ENCODE results near the gene ZDHHC11.
"Not testable (repeated sequence)": the region's sequence is repeated elsewhere in the genome, so short reads cannot be mapped to it uniquely, and the experiment has no call there.

The ZDHHC11 gene

GRCh38 chr5:749101-749670, 101.6 kb downstream of the ZDHHC11 start:
- DNase-seq (ENCODE audit: low read depth): no peak
- no peak overlapping the region for H3K4me3 ChIP-seq (ENCODE audit: low read depth, low read length)

GRCh38 chr5:748011-748980, 102.5 kb downstream of the ZDHHC11 start:
- H3K4me3 ChIP-seq (ENCODE audit: low read depth, low read length); DNase-seq (ENCODE audit: low read depth): not testable (repeated sequence)

More at GRCh38 chr5:749101-749670, 101.6 kb downstream of the ZDHHC11 start:
- TF ChIP-seq CTCF (IDR thresholded peaks at IDR 0.05; ENCODE audit: control insufficient read depth, extremely low read depth, insufficient read depth): no peak

GRCh38 chr5:747303-747844, 103.4 kb downstream of the ZDHHC11 start:
- not testable (repeated sequence) for DNase-seq (ENCODE audit: low read depth)

DNA sequence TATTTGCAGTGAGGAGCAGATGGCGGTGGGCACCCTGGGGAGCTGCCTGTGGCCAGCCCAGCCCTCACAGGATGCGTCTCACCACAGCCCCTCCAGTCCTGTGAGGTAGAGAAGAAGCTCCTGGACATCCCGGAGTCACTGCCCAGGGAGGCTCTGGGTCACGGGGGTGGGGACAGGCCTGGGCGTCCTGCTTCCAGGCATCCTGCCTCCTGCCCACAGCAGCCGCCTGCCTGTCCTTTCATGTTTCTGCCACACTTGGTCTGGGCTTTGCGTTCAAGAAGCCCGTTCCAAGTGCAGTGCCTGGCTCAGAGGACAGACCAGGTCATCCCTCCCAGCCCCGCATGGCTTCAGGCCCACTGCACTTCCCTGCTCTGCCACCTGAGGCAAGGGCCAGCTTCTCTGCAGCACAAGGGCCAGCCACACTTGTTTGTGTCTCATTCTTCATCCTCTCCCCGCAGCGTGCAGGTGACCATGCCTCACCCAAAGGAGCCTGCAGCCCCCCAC, 104.5 kb downstream of the ZDHHC11 start:
- no peak for DNase-seq (ENCODE audit: low read depth)
- no peak overlapping the region for H3K4me3 ChIP-seq (ENCODE audit: low read depth, low read length)
- no peak for TF ChIP-seq CTCF (IDR thresholded peaks at IDR 0.05; ENCODE audit: control insufficient read depth, extremely low read depth, insufficient read depth)

More at GRCh38 chr5:747303-747844, 103.4 kb downstream of the ZDHHC11 start:
- H3K4me3 ChIP-seq (ENCODE audit: low read depth, low read length): not testable (repeated sequence)
